HG03135 (cell line): ENCODE results near the gene MAP7D1.
"Not testable (repeated sequence)": the region's sequence is repeated elsewhere in the genome, so short reads cannot be mapped to it uniquely, and the experiment has no call there.

Experiments
- ATAC-seq: cut with Tn5 transposase; IDR thresholded peaks from one replicate; pipeline ENCODE4 v1.9.1; 2021; ENCODE audit warnings: mild to moderate bottlenecking, moderate library complexity; ENCODE audit not compliant: unreplicated experiment

MAP7D1 gene

GRCh38 chr1:36230279-36230678 lies 74.3 kb downstream of the MAP7D1 start:
- not testable (repeated sequence) for ATAC-seq
